ENCODE data around the gene IGLL5.
"Not testable (repeated sequence)": the region's sequence is repeated elsewhere in the genome, so short reads cannot be mapped to it uniquely, and the experiment has no call there.

The IGLL5 gene

DNA sequence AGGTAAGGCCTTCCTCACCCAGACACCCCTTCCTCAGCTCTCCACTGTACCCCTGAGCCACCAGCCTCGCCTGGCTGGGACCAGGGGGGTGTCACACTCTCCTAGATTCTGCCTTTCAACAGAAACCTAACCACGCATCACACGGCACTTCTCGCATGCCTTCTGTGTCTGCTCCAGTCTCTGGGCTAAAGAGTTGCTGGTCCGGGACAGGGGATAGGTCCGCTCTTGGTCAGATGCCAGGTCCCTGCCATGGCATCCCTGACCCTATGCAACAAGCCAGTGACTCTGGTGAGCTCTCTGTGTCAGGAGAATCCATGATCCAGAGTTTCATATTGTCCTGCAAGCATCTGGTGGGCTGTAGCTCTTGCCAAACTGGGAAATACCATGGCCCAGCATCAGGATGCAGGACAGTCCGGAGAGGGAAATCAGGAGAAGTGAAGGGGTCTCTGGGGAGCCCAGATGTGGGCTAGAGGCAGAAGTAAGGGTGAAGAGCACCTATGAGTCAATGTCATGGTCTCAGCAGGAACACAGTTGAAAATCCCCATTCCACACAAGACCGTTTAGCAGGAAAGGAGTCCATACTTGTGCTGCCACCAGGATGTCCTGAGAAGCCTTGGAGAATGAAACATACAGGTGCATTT, 14.1 kb downstream of the IGLL5 start:
- no peak for DNase-seq
- H3K27me3 ChIP-seq (replicated peaks): peaks cover 17% of the 10 kb centered on the region
- no peaks in the 10 kb centered on the region for H3K36me3 ChIP-seq (replicated peaks)
- TF ChIP-seq, protein P1, sequence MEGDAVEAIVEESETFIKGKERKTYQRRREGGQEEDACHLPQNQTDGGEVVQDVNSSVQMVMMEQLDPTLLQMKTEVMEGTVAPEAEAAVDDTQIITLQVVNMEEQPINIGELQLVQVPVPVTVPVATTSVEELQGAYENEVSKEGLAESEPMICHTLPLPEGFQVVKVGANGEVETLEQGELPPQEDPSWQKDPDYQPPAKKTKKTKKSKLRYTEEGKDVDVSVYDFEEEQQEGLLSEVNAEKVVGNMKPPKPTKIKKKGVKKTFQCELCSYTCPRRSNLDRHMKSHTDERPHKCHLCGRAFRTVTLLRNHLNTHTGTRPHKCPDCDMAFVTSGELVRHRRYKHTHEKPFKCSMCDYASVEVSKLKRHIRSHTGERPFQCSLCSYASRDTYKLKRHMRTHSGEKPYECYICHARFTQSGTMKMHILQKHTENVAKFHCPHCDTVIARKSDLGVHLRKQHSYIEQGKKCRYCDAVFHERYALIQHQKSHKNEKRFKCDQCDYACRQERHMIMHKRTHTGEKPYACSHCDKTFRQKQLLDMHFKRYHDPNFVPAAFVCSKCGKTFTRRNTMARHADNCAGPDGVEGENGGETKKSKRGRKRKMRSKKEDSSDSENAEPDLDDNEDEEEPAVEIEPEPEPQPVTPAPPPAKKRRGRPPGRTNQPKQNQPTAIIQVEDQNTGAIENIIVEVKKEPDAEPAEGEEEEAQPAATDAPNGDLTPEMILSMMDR (IDR thresholded peaks at IDR 0.05; ENCODE audit: low read depth, low read length, missing control alignments): no peak
- in situ Hi-C loops (cut with HindIII; ENCODE audit: low pct_ligation_motif_present, low sequenced_read_pairs): no loop called here
- H3K27ac ChIP-seq: no peak overlapping the region
- H3K4me3 ChIP-seq (ENCODE audit: low read depth, low read length): no peak overlapping the region

DNA sequence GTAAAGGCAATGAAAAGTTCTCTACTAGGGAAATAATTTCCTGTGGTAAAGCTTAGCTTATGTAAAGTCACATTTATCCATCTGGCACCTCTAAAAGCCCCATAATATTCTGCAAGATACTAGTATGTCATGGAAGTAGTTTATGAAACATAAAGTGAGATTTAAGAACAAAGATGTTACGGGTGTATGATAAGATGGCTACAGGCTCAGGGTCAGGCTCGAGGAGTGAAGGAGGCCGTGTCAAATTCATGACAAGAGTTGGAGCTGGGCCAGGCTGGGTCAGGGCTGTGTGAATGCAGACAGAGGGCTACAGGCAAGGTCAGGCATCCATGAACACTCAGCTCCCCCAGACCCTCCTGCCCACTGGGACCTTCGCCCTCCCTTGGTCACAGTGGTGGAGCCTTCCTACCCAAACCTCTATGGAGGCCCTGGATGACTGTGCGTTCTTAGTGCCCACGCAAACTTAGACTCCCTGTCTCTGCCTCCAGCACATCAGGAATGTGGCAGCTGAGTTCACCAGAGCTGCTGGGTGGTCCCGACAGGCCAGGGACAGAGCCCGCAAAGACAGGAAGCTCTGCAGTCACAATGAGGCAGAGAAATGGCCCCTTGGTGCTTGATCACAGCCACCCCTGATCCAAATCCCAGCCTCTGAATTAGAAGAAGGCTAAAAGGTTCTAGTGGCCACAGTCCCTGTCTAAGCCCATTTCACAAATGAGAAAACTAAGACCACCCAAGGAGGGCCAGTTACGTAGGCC, 14.8 kb downstream of the IGLL5 start:
- no peak overlapping the region for H3K27ac ChIP-seq
- DNase-seq: no peak
- TF ChIP-seq, protein P1 (IDR thresholded peaks at IDR 0.05; ENCODE audit: low read depth, low read length, missing control alignments): no peak

DNA sequence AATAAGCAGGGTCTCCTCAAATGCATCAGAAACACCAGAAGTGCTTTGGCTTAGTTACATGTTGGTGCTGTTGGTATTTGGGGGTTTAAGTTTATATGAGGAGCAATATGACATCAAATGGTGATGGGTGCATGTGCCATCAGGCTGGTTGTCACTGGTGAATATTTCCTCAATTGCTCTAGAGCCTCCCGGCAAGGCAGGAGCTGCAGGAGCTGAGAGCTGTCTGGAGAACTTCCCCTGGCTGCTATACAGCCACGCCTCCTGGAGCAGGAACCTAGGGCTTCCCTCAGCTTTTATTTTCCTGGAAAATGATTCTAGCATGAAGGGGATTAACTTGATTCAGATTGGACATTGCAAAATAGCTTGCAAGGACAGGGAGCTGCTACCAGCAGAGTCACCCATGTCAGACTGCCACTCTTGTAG, 15.8 kb downstream of the IGLL5 start:
- TF ChIP-seq, protein P1 (IDR thresholded peaks at IDR 0.05; ENCODE audit: low read depth, low read length, missing control alignments): no peak
- in situ Hi-C loops (cut with HindIII; ENCODE audit: low pct_ligation_motif_present, low sequenced_read_pairs): no loop called here
- DNase-seq: no peak
- no peaks in the 10 kb centered on the region for H3K36me3 ChIP-seq (replicated peaks)
- H3K27ac ChIP-seq: no peak overlapping the region
- H3K27me3 ChIP-seq (replicated peaks): peaks cover 16% of the 10 kb centered on the region
- H3K4me3 ChIP-seq (ENCODE audit: low read depth, low read length): no peak overlapping the region

More for the DNA sequence above, 14.8 kb downstream of the IGLL5 start:
- in situ Hi-C loops (cut with HindIII; ENCODE audit: low pct_ligation_motif_present, low sequenced_read_pairs): no loop called here
- Histone ChIP-seq H3K27me3 (replicated peaks) (peaks cover 18% of the 10 kb centered on the region), H3K36me3 (replicated peaks) (no peaks in the 10 kb centered on the region), H3K4me3 (ENCODE audit: low read depth, low read length) (no peak overlapping the region)

DNA sequence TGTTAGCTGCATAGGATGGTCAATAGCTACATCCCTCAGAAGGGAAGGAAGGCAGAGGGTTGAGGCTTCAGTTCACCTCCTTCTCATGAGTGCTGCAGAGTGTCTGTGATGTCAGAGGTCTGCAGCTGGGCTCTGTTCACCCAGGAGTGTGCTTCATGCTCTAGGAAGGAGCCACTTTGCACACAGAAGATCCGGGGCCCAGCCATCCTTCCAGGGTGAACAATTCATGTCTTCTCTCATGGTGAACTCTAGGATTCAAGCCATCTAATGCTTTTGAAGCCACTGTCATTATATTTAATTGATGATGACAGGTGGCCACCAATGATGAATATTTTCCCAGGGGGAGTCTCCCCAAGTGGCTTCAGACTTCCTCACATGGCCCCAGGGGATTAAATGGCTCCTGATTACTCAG, 16.2 kb downstream of the IGLL5 start:
- H3K27ac ChIP-seq; in situ Hi-C loops (cut with HindIII; ENCODE audit: low pct_ligation_motif_present, low sequenced_read_pairs); H3K4me3 ChIP-seq (ENCODE audit: low read depth, low read length); DNase-seq; H3K36me3 ChIP-seq (replicated peaks): not testable (repeated sequence)
- H3K27me3 ChIP-seq (replicated peaks): peaks cover 16% of the 10 kb centered on the region

DNA sequence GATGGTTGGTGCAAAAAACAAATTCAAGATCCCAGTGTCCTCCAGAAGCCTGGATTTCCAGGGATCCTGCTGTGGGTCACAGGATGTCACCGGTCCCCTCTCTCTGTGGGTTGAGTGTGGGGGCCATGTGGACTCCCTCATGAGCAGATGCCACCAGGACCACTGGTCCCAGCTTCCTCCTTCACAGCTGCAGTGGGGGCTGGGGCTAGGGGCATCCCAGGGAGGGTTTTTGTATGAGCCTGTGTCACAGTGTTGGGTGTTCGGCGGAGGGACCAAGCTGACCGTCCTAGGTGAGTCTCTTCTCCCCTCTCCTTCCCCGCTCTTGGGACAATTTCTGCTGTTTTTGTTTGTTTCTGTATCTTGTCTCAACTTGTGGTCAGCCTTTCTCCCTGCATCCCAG, 17.1 kb downstream of the IGLL5 start:
- in situ Hi-C loops (cut with HindIII; ENCODE audit: low pct_ligation_motif_present, low sequenced_read_pairs): not testable (repeated sequence)
- H3K27me3 ChIP-seq (replicated peaks): peaks cover 22% of the 10 kb centered on the region

DNA sequence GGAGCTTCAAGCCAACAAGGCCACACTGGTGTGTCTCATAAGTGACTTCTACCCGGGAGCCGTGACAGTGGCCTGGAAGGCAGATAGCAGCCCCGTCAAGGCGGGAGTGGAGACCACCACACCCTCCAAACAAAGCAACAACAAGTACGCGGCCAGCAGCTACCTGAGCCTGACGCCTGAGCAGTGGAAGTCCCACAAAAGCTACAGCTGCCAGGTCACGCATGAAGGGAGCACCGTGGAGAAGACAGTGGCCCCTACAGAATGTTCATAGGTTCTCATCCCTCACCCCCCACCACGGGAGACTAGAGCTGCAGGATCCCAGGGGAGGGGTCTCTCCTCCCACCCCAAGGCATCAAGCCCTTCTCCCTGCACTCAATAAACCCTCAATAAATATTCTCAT, 18.8 kb downstream of the IGLL5 start:
- H3K27me3 ChIP-seq (replicated peaks): peaks cover 25% of the 10 kb centered on the region
- DNase-seq; in situ Hi-C loops (cut with HindIII; ENCODE audit: low pct_ligation_motif_present, low sequenced_read_pairs); H3K27ac ChIP-seq; H3K36me3 ChIP-seq (replicated peaks); H3K4me3 ChIP-seq (ENCODE audit: low read depth, low read length): not testable (repeated sequence)

More for the DNA sequence above, 17.1 kb downstream of the IGLL5 start:
- DNase-seq; H3K27ac ChIP-seq; H3K36me3 ChIP-seq (replicated peaks); H3K4me3 ChIP-seq (ENCODE audit: low read depth, low read length): not testable (repeated sequence)

DNA sequence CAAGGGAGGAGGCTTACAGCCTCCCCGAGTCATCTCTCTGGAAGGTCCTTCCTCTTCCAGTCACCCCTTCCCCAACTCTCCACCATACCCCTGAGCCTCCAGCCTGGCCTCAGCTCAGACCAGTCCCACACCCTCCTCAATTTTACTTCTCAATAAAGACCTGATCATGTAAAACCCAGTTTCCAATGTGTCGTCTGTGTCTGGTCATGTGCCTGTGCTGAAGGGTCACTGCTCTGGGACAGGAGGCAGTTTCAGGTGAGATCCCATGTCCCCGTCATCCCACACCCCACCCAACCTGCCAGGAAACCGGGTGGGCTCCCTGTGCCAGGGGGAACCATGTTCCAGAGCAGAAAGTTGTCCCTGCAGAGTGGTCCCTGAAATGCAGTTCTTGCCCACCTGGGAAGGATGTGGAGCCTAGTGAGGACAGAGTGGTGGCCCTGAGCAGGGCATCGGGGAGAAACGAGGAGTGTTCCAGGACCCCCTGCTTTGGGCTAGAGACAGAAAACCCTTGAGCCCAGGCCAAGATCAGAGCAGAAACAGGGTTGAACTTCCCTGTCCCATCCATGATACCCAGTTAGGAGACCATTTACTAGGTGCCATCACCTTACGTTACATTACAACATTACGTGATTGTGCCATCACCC, 19.4 kb downstream of the IGLL5 start:
- no peak for DNase-seq
- H3K4me3 ChIP-seq (ENCODE audit: low read depth, low read length): no peak overlapping the region
- TF ChIP-seq, protein P1 (IDR thresholded peaks at IDR 0.05; ENCODE audit: low read depth, low read length, missing control alignments): no peak
- peaks cover 20% of the 10 kb centered on the region for H3K27me3 ChIP-seq (replicated peaks)
- no peaks in the 10 kb centered on the region for H3K36me3 ChIP-seq (replicated peaks)
- in situ Hi-C loops (cut with HindIII; ENCODE audit: low pct_ligation_motif_present, low sequenced_read_pairs): no loop called here
- H3K27ac ChIP-seq: no peak overlapping the region

All from brain microvascular endothelial cell (primary cell).